ENCODE data around the gene CDH4. TPM values are rescaled to one million over a fixed set of nuclear protein-coding genes. Genes with fewer than 3 reads are reported as not detected.

Gene CDH4
- total and polyA plus RNA-seq, 9 of the 15 experiments (the other 6 are each of a cell fraction or from before 2014, with no cell fraction given): 0.04 TPM; not detected in 8

DNA sequence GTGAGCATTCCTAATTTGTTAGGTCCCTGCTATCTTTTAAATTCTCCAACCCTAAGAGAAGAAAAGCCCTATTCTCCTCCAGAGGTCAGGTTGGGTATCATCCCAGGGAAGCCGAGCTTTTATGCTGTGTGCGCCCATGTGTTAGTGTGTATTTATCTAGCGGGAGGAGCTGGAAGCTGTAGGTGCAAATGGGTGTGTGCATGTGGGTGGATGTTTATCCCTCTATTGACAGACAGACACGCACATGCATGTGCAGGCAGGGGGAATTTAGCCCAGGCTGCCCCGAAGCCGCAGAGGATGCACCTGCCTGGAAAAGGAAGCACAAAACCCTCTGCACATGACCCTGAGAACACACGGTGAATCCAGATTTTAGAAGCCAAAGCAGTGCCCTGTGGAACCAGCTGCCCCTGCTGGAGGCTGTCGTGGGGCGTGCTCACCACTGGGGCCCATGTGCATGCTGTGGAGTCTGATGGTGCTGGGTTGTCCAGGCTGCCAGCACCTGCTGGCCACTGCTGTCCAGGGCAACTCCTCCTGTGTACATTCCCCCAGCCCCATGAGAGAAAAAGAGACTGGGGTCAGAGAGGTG is 416.1 kb downstream of the CDH4 start:
- Histone ChIP-seq H3K4me3 (no peak overlapping the region), H3K27me3 (ENCODE audit: control insufficient read depth in 2 of 2, insufficient read depth in 2 of 2, low read length in 2 of 2) (peaks cover 14 to 58% of the 10 kb centered on the region in 2 experiments; a peak in 3 of 5 replicates), H3K79me2 (ENCODE audit: control insufficient read depth, insufficient read depth, low read length) (no peaks in the 10 kb centered on the region), H3K9ac (ENCODE audit: insufficient read depth in 1 of 2, low read depth in 2 of 2, low read length in 2 of 2) (no peak overlapping the region), H3K36me3 (ENCODE audit: control insufficient read depth, insufficient read depth, low read length) (no peaks in the 10 kb centered on the region), H3K4me2 (ENCODE audit: insufficient read depth, low read length) (no peak overlapping the region), H4K20me1 (replicated peaks; ENCODE audit: control insufficient read depth, insufficient read depth, low read length) (peaks cover 6% of the 10 kb centered on the region; the same call in 1 of the 2 replicates), H2AFZ (ENCODE audit: low read depth, low read length) (no peak overlapping the region), H3K9me3 (replicated peaks; ENCODE audit: control insufficient read depth, insufficient read depth, low read depth, low read length) (no peaks in the 10 kb centered on the region), H3K4me1 (replicated peaks in 1 of 2; ENCODE audit: control insufficient read depth in 2 of 2, insufficient read depth in 2 of 2, low read length in 2 of 2) (no peaks in the 10 kb centered on the region), H3K9me1 (ENCODE audit: control insufficient read depth, insufficient read depth, low read length) (no peaks in the 10 kb centered on the region), H3K27ac (ENCODE audit: extremely low read depth, low read depth, low read length) (no peak overlapping the region)
- CTCF ChIA-PET (ENCODE audit: low intra/inter-chr PET ratio): no interaction called here
- ATAC-seq (no peak), FAIRE-seq (no peak), DNase-seq (ENCODE audit: extremely low read depth in 1 of 4, low spot score in 3 of 4) (no peak)
- TF ChIP-seq, protein P1, sequence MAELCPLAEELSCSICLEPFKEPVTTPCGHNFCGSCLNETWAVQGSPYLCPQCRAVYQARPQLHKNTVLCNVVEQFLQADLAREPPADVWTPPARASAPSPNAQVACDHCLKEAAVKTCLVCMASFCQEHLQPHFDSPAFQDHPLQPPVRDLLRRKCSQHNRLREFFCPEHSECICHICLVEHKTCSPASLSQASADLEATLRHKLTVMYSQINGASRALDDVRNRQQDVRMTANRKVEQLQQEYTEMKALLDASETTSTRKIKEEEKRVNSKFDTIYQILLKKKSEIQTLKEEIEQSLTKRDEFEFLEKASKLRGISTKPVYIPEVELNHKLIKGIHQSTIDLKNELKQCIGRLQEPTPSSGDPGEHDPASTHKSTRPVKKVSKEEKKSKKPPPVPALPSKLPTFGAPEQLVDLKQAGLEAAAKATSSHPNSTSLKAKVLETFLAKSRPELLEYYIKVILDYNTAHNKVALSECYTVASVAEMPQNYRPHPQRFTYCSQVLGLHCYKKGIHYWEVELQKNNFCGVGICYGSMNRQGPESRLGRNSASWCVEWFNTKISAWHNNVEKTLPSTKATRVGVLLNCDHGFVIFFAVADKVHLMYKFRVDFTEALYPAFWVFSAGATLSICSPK (IDR thresholded peaks at IDR 0.05; ENCODE audit: borderline replicate concordance): no peak
- no peak for TF ChIP-seq CAMTA2 (CRISPR knock-in tag; conservative IDR thresholded peaks at IDR 0.05)
- TF ChIP-seq TBP (optimal IDR thresholded peaks at IDR 0.05; ENCODE audit: low read depth, low read length): no peak
- TF ChIP-seq ZNF239 (CRISPR knock-in tag; IDR thresholded peaks at IDR 0.05): no peak
- no peak for TF ChIP-seq ZNF431 (CRISPR knock-in tag; IDR thresholded peaks at IDR 0.05)
- TF ChIP-seq, protein P2, sequence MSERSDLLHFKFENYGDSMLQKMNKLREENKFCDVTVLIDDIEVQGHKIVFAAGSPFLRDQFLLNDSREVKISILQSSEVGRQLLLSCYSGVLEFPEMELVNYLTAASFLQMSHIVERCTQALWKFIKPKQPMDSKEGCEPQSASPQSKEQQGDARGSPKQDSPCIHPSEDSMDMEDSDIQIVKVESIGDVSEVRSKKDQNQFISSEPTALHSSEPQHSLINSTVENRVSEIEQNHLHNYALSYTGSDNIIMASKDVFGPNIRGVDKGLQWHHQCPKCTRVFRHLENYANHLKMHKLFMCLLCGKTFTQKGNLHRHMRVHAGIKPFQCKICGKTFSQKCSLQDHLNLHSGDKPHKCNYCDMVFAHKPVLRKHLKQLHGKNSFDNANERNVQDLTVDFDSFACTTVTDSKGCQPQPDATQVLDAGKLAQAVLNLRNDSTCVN (CRISPR knock-in tag; IDR thresholded peaks at IDR 0.05): no peak
- TF ChIP-seq, protein P3, sequence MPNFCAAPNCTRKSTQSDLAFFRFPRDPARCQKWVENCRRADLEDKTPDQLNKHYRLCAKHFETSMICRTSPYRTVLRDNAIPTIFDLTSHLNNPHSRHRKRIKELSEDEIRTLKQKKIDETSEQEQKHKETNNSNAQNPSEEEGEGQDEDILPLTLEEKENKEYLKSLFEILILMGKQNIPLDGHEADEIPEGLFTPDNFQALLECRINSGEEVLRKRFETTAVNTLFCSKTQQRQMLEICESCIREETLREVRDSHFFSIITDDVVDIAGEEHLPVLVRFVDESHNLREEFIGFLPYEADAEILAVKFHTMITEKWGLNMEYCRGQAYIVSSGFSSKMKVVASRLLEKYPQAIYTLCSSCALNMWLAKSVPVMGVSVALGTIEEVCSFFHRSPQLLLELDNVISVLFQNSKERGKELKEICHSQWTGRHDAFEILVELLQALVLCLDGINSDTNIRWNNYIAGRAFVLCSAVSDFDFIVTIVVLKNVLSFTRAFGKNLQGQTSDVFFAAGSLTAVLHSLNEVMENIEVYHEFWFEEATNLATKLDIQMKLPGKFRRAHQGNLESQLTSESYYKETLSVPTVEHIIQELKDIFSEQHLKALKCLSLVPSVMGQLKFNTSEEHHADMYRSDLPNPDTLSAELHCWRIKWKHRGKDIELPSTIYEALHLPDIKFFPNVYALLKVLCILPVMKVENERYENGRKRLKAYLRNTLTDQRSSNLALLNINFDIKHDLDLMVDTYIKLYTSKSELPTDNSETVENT (CRISPR knock-in tag; IDR thresholded peaks at IDR 0.05): no peak
- TF ChIP-seq, protein P4, sequence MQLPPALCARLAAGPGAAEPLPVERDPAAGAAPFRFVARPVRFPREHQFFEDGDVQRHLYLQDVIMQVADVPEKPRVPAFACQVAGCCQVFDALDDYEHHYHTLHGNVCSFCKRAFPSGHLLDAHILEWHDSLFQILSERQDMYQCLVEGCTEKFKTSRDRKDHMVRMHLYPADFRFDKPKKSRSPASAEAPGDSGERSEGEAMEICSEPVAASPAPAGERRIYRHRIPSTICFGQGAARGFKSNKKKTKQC (CRISPR knock-in tag; IDR thresholded peaks at IDR 0.05): no peak
- no peak for TF ChIP-seq NR3C1 (CRISPR knock-in tag; IDR thresholded peaks at IDR 0.05)
- no peak for TF ChIP-seq NFXL1 (CRISPR knock-in tag; IDR thresholded peaks at IDR 0.05)
- no peak for TF ChIP-seq ZSCAN29 (IDR thresholded peaks at IDR 0.05)
- no peak for TF ChIP-seq ZNF583 (CRISPR knock-in tag; IDR thresholded peaks at IDR 0.05)
- no peak for TF ChIP-seq BMI1 (IDR thresholded peaks at IDR 0.05; ENCODE audit: low read length)
- intact Hi-C loops (cut with micrococcal nuclease) (no loop called here), in situ Hi-C loops (cut with MboI) (no loop called here)
- POLR2A ChIA-PET: interaction anchor here (0.6 to 1.2 kb wide), 3 partner anchors 8 to 169 kb away, joined by 3 to 4 read pairs (median 3); no protein-coding TSS in a partner anchor
- under 1% methylated on average over 9 of the region's 9 CpGs for WGBS (ENCODE audit: insufficient coverage, low coverage, missing lambda C conversion rate)
- no TSS peak for BruUV-seq (replicated peaks)
